Measurements from ENCODE around the gene VWA8.
"Not testable (repeated sequence)": the region's sequence is repeated elsewhere in the genome, so short reads cannot be mapped to it uniquely, and the experiment has no call there.

VWA8 gene

GRCh38 chr13:41675306-41675705 is 285.6 kb downstream of the VWA8 start:
- DNase-seq, result no peak

- DNase-seq, result no peak
Measured at GRCh38 chr13:41674246-41674645, 286.7 kb downstream of the VWA8 start.

GRCh38 chr13:41673640-41674039 is 287.3 kb downstream of the VWA8 start:
- no peak for DNase-seq

- DNase-seq, result no peak
Measured at GRCh38 chr13:41670873-41671443, 290.0 kb downstream of the VWA8 start.

- peak; percentile 29 for DNase-seq
Measured at GRCh38 chr13:41668130-41668757, 292.7 kb downstream of the VWA8 start.

- no peak for DNase-seq
Measured at GRCh38 chr13:41666644-41667043, 294.3 kb downstream of the VWA8 start.

- DNase-seq, result no peak
Measured at GRCh38 chr13:41660411-41660810, 300.5 kb downstream of the VWA8 start.

- DNase-seq, result no peak
Measured at GRCh38 chr13:41658057-41658661, 302.8 kb downstream of the VWA8 start.

GRCh38 chr13:41655997-41656396 is 304.9 kb downstream of the VWA8 start:
- no peak for DNase-seq

GRCh38 chr13:41654796-41655195 is 306.1 kb downstream of the VWA8 start:
- DNase-seq, result no peak

- DNase-seq, result peak; percentile 28
Measured at GRCh38 chr13:41652735-41653361, 308.1 kb downstream of the VWA8 start.

- no peak for DNase-seq
Measured at GRCh38 chr13:41651413-41652058, 309.4 kb downstream of the VWA8 start.

GRCh38 chr13:41650706-41651105 is 310.2 kb downstream of the VWA8 start:
- no peak for DNase-seq

GRCh38 chr13:41649659-41650058 is 311.2 kb downstream of the VWA8 start:
- no peak for DNase-seq

- no peak for DNase-seq
Measured at GRCh38 chr13:41648314-41648935, 312.5 kb downstream of the VWA8 start.

- DNase-seq, result not testable (repeated sequence)
Measured at GRCh38 chr13:41647699-41648313, 313.1 kb downstream of the VWA8 start.

- DNase-seq, result no peak
Measured at GRCh38 chr13:41645331-41645730, 315.6 kb downstream of the VWA8 start.

- DNase-seq, result no peak
Measured at GRCh38 chr13:41644742-41645141, 316.2 kb downstream of the VWA8 start.

GRCh38 chr13:41643507-41643906 is 317.4 kb downstream of the VWA8 start:
- no peak for DNase-seq

- DNase-seq, result no peak
Measured at GRCh38 chr13:41641961-41642360, 318.9 kb downstream of the VWA8 start.

- DNase-seq, result no peak
Measured at GRCh38 chr13:41641429-41641828, 319.5 kb downstream of the VWA8 start.

- DNase-seq, result no peak
Measured at GRCh38 chr13:41639955-41640780, 320.7 kb downstream of the VWA8 start.

Data from stimulated activated CD8-positive, alpha-beta memory T cell treated with anti-CD3 and anti-CD28 coated beads, Interleukin-4, amount 100 ng/mL, for 48 hours (primary cell).